NCI-H1694 (cell line): Measurements from ENCODE around the gene EHBP1L1.
A peak's percentile ranks its signal among the peaks of the same experiment; 100 is the strongest.

Experiments used
- DNase-seq: peaks from one replicate; lab custom pipeline; 2025; lab: John Stamatoyannopoulos, UW

Gene EHBP1L1

GRCh38 chr11:65595131-65595530 lies 19.3 kb downstream of the EHBP1L1 start:
- DNase-seq: no peak

- no peak for DNase-seq
Measured at GRCh38 chr11:65595543-65596281, 19.9 kb downstream of the EHBP1L1 start, which contains the start of gene KCNK7. Gene KCNK7, minus strand, starts transcription at chr11:65595800. Its CDS starts 28 bp downstream, at chr11:65595772.

GRCh38 chr11:65596520-65596919 lies 20.7 kb downstream of the EHBP1L1 start:
- no peak for DNase-seq

- DNase-seq: no peak
Measured at GRCh38 chr11:65598258-65598699, 22.4 kb downstream of the EHBP1L1 start.

GRCh38 chr11:65599216-65599954 lies 23.5 kb downstream of the EHBP1L1 start:
- DNase-seq: no peak

- DNase-seq: no peak
Measured at GRCh38 chr11:65599955-65600246, 24.0 kb downstream of the EHBP1L1 start.

GRCh38 chr11:65604258-65604657 lies 28.4 kb downstream of the EHBP1L1 start:
- DNase-seq: no peak

GRCh38 chr11:65606876-65607613 lies 31.2 kb downstream of the EHBP1L1 start:
- no peak for DNase-seq

GRCh38 chr11:65607614-65608426 lies 32.0 kb downstream of the EHBP1L1 start:
- no peak for DNase-seq

GRCh38 chr11:65609229-65609628 lies 33.4 kb downstream of the EHBP1L1 start:
- no peak for DNase-seq

GRCh38 chr11:65609665-65610064 lies 33.8 kb downstream of the EHBP1L1 start:
- no peak for DNase-seq

- DNase-seq: no peak
Measured at GRCh38 chr11:65610404-65610803, 34.6 kb downstream of the EHBP1L1 start.

GRCh38 chr11:65611028-65611757 lies 35.3 kb downstream of the EHBP1L1 start:
- DNase-seq: no peak

- DNase-seq: no peak
Measured at GRCh38 chr11:65611758-65612603, 36.1 kb downstream of the EHBP1L1 start.

GRCh38 chr11:65612691-65613090 lies 36.8 kb downstream of the EHBP1L1 start:
- DNase-seq: no peak

- no peak for DNase-seq
Measured at GRCh38 chr11:65613091-65613928, 37.5 kb downstream of the EHBP1L1 start.

- peak; percentile 99 for DNase-seq
Measured at GRCh38 chr11:65615229-65615949, 39.5 kb downstream of the EHBP1L1 start, which contains the start of gene PCNX3. Gene PCNX3, plus strand, starts transcription at chr11:65615776. Its CDS starts 536 bp downstream, at chr11:65616312.

GRCh38 chr11:65615950-65616574 lies 40.2 kb downstream of the EHBP1L1 start:
- no peak for DNase-seq
